Fibroblast of pulmonary artery (primary cell): ENCODE results near the gene TSC2.
"Not testable (repeated sequence)": the region's sequence is repeated elsewhere in the genome, so short reads cannot be mapped to it uniquely, and the experiment has no call there.

Experiments used
- DNase-seq: peaks from one replicate; pipeline ENCODE4 v3.0.0-alpha.2; 2010; ENCODE audit warnings: low read depth
- H3K4me3 ChIP-seq: replicated peaks from 2 replicates; pipeline ENCODE4 v1.5.1; 2011; ENCODE audit warnings: low read depth, mild to moderate bottlenecking, control low read depth, low read length, moderate library complexity
- CTCF ChIP-seq: IDR thresholded peaks from 2 replicates; pipeline ENCODE4 v1.5.1; 2011; ENCODE audit warnings: mild to moderate bottlenecking, control low read depth, low read length, inconsistent platforms; ENCODE audit errors: missing control alignments

TSC2 gene

GRCh38 chr16:2102471-2102870, 54.7 kb downstream of the TSC2 start:
- no peak overlapping the region for H3K4me3 ChIP-seq
- DNase-seq, result no peak
- no peak for TF ChIP-seq CTCF

GRCh38 chr16:2104464-2104863, 56.7 kb downstream of the TSC2 start:
- H3K4me3 ChIP-seq, DNase-seq: not testable (repeated sequence)

GRCh38 chr16:2105291-2105690, 57.5 kb downstream of the TSC2 start:
- H3K4me3 ChIP-seq, DNase-seq: not testable (repeated sequence)

GRCh38 chr16:2105769-2106168, 58.0 kb downstream of the TSC2 start:
- not testable (repeated sequence) for H3K4me3 ChIP-seq, DNase-seq

- H3K4me3 ChIP-seq, DNase-seq: not testable (repeated sequence)
Observed at GRCh38 chr16:2106211-2106610, 58.4 kb downstream of the TSC2 start.

- H3K4me3 ChIP-seq, result not testable (repeated sequence)
- peak; percentile 73 for DNase-seq
Observed at GRCh38 chr16:2107121-2107790, 59.5 kb downstream of the TSC2 start.

- not testable (repeated sequence) for DNase-seq, H3K4me3 ChIP-seq
Observed at GRCh38 chr16:2107791-2108125, 60.0 kb downstream of the TSC2 start.

GRCh38 chr16:2108446-2109270, 60.9 kb downstream of the TSC2 start:
- H3K4me3 ChIP-seq, DNase-seq: not testable (repeated sequence)

- H3K4me3 ChIP-seq, result not testable (repeated sequence)
Observed at GRCh38 chr16:2109271-2109580, 61.4 kb downstream of the TSC2 start.

GRCh38 chr16:2109872-2110271, 62.1 kb downstream of the TSC2 start:
- not testable (repeated sequence) for DNase-seq, H3K4me3 ChIP-seq

More at GRCh38 chr16:2109271-2109580, 61.4 kb downstream of the TSC2 start:
- not testable (repeated sequence) for DNase-seq

- H3K4me3 ChIP-seq, DNase-seq: not testable (repeated sequence)
Observed at GRCh38 chr16:2110332-2111008, 62.7 kb downstream of the TSC2 start.

GRCh38 chr16:2111009-2111353, 63.2 kb downstream of the TSC2 start:
- not testable (repeated sequence) for H3K4me3 ChIP-seq

GRCh38 chr16:2111412-2112335, 63.9 kb downstream of the TSC2 start:
- H3K4me3 ChIP-seq, result not testable (repeated sequence)

More at GRCh38 chr16:2111009-2111353, 63.2 kb downstream of the TSC2 start:
- DNase-seq, result not testable (repeated sequence)

GRCh38 chr16:2112539-2113106, 64.8 kb downstream of the TSC2 start:
- not testable (repeated sequence) for DNase-seq, H3K4me3 ChIP-seq

More at GRCh38 chr16:2111412-2112335, 63.9 kb downstream of the TSC2 start:
- not testable (repeated sequence) for DNase-seq

GRCh38 chr16:2114225-2114624, 66.4 kb downstream of the TSC2 start:
- DNase-seq, H3K4me3 ChIP-seq: not testable (repeated sequence)

GRCh38 chr16:2114885-2115590, 67.3 kb downstream of the TSC2 start:
- not testable (repeated sequence) for H3K4me3 ChIP-seq, DNase-seq
